Ascending aorta (tissue), 2 donors: ENCODE data around the gene PDE6G. TPM values are rescaled to one million over a fixed set of nuclear protein-coding genes. Genes with fewer than 3 reads are reported as not detected.

Source experiments
- DNase-seq, 2 donors: peaks; one replicate each; pipeline ENCODE4 v3.0.0-alpha.2; 2019; ENCODE audit warnings: low spot score in 2 of 2
- H3K27ac ChIP-seq, 2 donors: fragments of 200-600 bp; sonication (generic); one replicate each; pipeline ENCODE4 v1.5.1; 2016 to 2017; ENCODE audit warnings: mild to moderate bottlenecking in 1 of 2
- H3K27me3 ChIP-seq: fragments of 200-600 bp; sonication (generic); one replicate; pipeline ENCODE4 v1.5.1; 2017
- H3K36me3 ChIP-seq, 2 donors: fragments of 200-600 bp; sonication (generic); one replicate each; pipeline ENCODE4 v1.5.1; 2016
- H3K4me1 ChIP-seq, 2 donors: fragments of 200-600 bp; sonication (generic); one replicate each; pipeline ENCODE4 v1.5.1; 2016 to 2017; ENCODE audit warnings: mild to moderate bottlenecking in 1 of 2
- H3K4me3 ChIP-seq, 2 donors: fragments of 200-600 bp; sonication (generic); one replicate each; pipeline ENCODE4 v1.5.1; 2016 to 2017; ENCODE audit warnings: mild to moderate bottlenecking in 1 of 2
- H3K9me3 ChIP-seq, 2 donors: fragments of 200-600 bp; sonication (generic); one replicate each; pipeline ENCODE4 v1.5.1; 2016
- CTCF ChIP-seq, 3 experiments: fragments of 200-600 bp in 2 of 3; fragments of 450-650 bp in 1 of 3; sonication (generic) in 2 of 3; IDR thresholded peaks; one replicate each; pipeline ENCODE4 v1.5.1; 2016 to 2019; ENCODE audit warnings: antibody characterized with exemption in 3 of 3, mild to moderate bottlenecking in 1 of 3, moderate library complexity in 1 of 3
- intact Hi-C: fragments of 100-400 bp; cut with DNase I; formaldehyde crosslinking; loops from one replicate; pipeline ENCODE4 v1.15.1; 2023
- total RNA-seq: library from RNA; depleted of rRNA; stranded (reverse); fragments of >200 nt; gene quantifications from one replicate; pipeline ENCODE4 v1.1.0, GENCODE V29; 2016

Gene PDE6G
- total RNA-seq, 1 donor from 2014 or later = not detected

GRCh38 chr17:81673561-81674258 is 17.4 kb upstream of the PDE6G start:
- DNase-seq = no peak
- Histone ChIP-seq H3K9me3 (no peaks in the 10 kb centered on the region), H3K27ac (no peak overlapping the region), H3K36me3 (peaks cover 33 to 44% of the 10 kb centered on the region in 2 donors), H3K4me1 (no peaks in the 10 kb centered on the region), H3K27me3 (no peaks in the 10 kb centered on the region), H3K4me3 (no peak overlapping the region)
- no peak for TF ChIP-seq CTCF (IDR thresholded peaks at IDR 0.05)
- intact Hi-C loops = no loop called here

GRCh38 chr17:81672954-81673353 is 16.6 kb upstream of the PDE6G start:
- H3K36me3 ChIP-seq = peaks cover 33 to 44% of the 10 kb centered on the region in 2 donors
- no peak for TF ChIP-seq CTCF (IDR thresholded peaks at IDR 0.05)
- H3K4me1 ChIP-seq = no peaks in the 10 kb centered on the region

GRCh38 chr17:81672504-81672903 is 16.2 kb upstream of the PDE6G start:
- intact Hi-C loops = no loop called here
- Histone ChIP-seq H3K27ac (no peak overlapping the region), H3K36me3 (peaks cover 33 to 44% of the 10 kb centered on the region in 2 donors), H3K4me1 (peaks cover 0 to 3% of the 10 kb centered on the region in 2 donors), H3K9me3 (no peaks in the 10 kb centered on the region), H3K4me3 (no peak overlapping the region), H3K27me3 (no peaks in the 10 kb centered on the region)
- no peak for TF ChIP-seq CTCF (IDR thresholded peaks at IDR 0.05)
- DNase-seq = no peak

More at GRCh38 chr17:81672954-81673353, 16.6 kb upstream of the PDE6G start:
- DNase-seq = no peak
- no peak overlapping the region for H3K4me3 ChIP-seq
- H3K27ac ChIP-seq = no peak overlapping the region
- intact Hi-C loops = no loop called here
- no peaks in the 10 kb centered on the region for H3K27me3 ChIP-seq
- no peaks in the 10 kb centered on the region for H3K9me3 ChIP-seq

- H3K4me3 ChIP-seq = peak overlapping the region in 1 of 2 donors; percentile 68
- peaks cover 3 to 17% of the 10 kb centered on the region in 2 donors for H3K4me1 ChIP-seq
- TF ChIP-seq CTCF (IDR thresholded peaks at IDR 0.05) = no peak
- no peaks in the 10 kb centered on the region for H3K9me3 ChIP-seq
- intact Hi-C loops = no loop called here
- no peak overlapping the region for H3K27ac ChIP-seq
- DNase-seq = no peak
- no peaks in the 10 kb centered on the region for H3K27me3 ChIP-seq
- H3K36me3 ChIP-seq = peaks cover 29 to 36% of the 10 kb centered on the region in 2 donors
These were observed 11.4 kb upstream of the PDE6G start for GRCh38 chr17:81667754-81668153.

- Histone ChIP-seq H3K36me3 (peaks cover 18 to 24% of the 10 kb centered on the region in 2 donors), H3K9me3 (no peaks in the 10 kb centered on the region), H3K27me3 (no peaks in the 10 kb centered on the region), H3K27ac (peak within 1 kb of the TSS; percentile 65 to 80), H3K4me1 (peaks cover 3 to 17% of the 10 kb centered on the region in 2 donors), H3K4me3 (peak within 1 kb of the TSS; percentile 68 to 69)
- peak; percentile 79 to 97 for DNase-seq
- TF ChIP-seq CTCF (IDR thresholded peaks at IDR 0.05) = no peak
- intact Hi-C loops = loop anchor here (1.0 kb wide), 3 partner anchors 17 to 46 kb away; partner anchors contain the start of genes ARL16, NPLOC4, SLC25A10 and TSPAN10
These were observed 10.2 kb upstream of the PDE6G start, which contains the start of the genes CCDC137 and OXLD1 for GRCh38 chr17:81666342-81667191. CCDC137 (plus strand) TSS chr17:81666737; CDS start chr17:81666767, 30 bp downstream. OXLD1 (minus strand) TSS chr17:81666605; CDS start chr17:81666577, 28 bp downstream.
